HuH-7.5 (cell line): ENCODE data around the gene LTB.
A peak's percentile ranks its signal among the peaks of the same experiment; 100 is the strongest.

ENCODE experiments used
- DNase-seq: peaks from one replicate; pipeline ENCODE4 v3.0.0; 2011; ENCODE audit warnings: low spot score

The LTB gene

GRCh38 chr6:31575952-31576685 lies 6.1 kb downstream of the LTB start:
- no peak for DNase-seq

- DNase-seq: no peak
These were observed 6.8 kb downstream of the LTB start, which contains the start of gene TNF for GRCh38 chr6:31575335-31575901. Gene TNF, plus strand, starts transcription at chr6:31575565. Its CDS starts 177 bp downstream, at chr6:31575742.

GRCh38 chr6:31574106-31575061 lies 7.8 kb downstream of the LTB start:
- no peak for DNase-seq

- DNase-seq: no peak
These were observed 8.8 kb downstream of the LTB start for GRCh38 chr6:31573239-31574105.

- DNase-seq: no peak
These were observed 9.9 kb downstream of the LTB start, which contains the start of gene LTA for GRCh38 chr6:31572041-31572911. Gene LTA, plus strand, starts transcription at chr6:31572289. Its CDS starts 454 bp downstream, at chr6:31572743.

GRCh38 chr6:31569861-31570536 lies 12.2 kb downstream of the LTB start:
- DNase-seq: no peak

- no peak for DNase-seq
These were observed 13.7 kb downstream of the LTB start for GRCh38 chr6:31568537-31568961.

- no peak for DNase-seq
These were observed 14.5 kb downstream of the LTB start for GRCh38 chr6:31567531-31568370.

GRCh38 chr6:31560697-31561058 lies 21.5 kb downstream of the LTB start:
- no peak for DNase-seq

GRCh38 chr6:31559958-31560696 lies 22.1 kb downstream of the LTB start:
- DNase-seq: no peak

- DNase-seq: no peak
These were observed 22.6 kb downstream of the LTB start for GRCh38 chr6:31559606-31559957.

- no peak for DNase-seq
These were observed 23.4 kb downstream of the LTB start for GRCh38 chr6:31558631-31559500.

- DNase-seq: no peak
These were observed 24.0 kb downstream of the LTB start for GRCh38 chr6:31558318-31558625.

- DNase-seq: no peak
These were observed 24.5 kb downstream of the LTB start for GRCh38 chr6:31557443-31558317.

GRCh38 chr6:31556307-31556706 lies 25.9 kb downstream of the LTB start:
- DNase-seq: no peak

- peak; percentile 30 for DNase-seq
These were observed 30.9 kb downstream of the LTB start for GRCh38 chr6:31551371-31551770.

GRCh38 chr6:31548544-31548873 lies 33.7 kb downstream of the LTB start:
- no peak for DNase-seq
